ENCODE measurements around the gene KRT73.

Gene KRT73

GRCh38 chr12:52661668-52662067, 43.3 kb upstream of the KRT73 start:
- DNase-seq (ENCODE audit: extremely low read depth, low read depth) = no peak
- no peak for TF ChIP-seq CTCF (IDR thresholded peaks at IDR 0.05; ENCODE audit: low read depth, low read length)

GRCh38 chr12:52660934-52661499, 42.7 kb upstream of the KRT73 start:
- no peak for TF ChIP-seq CTCF (IDR thresholded peaks at IDR 0.05; ENCODE audit: low read depth, low read length)
- no peak for DNase-seq (ENCODE audit: extremely low read depth, low read depth)

GRCh38 chr12:52659951-52660350, 41.6 kb upstream of the KRT73 start:
- TF ChIP-seq CTCF (IDR thresholded peaks at IDR 0.05; ENCODE audit: low read depth, low read length) = no peak
- no peak for DNase-seq (ENCODE audit: extremely low read depth, low read depth)

- TF ChIP-seq CTCF (IDR thresholded peaks at IDR 0.05; ENCODE audit: low read depth, low read length) = no peak
- DNase-seq (ENCODE audit: extremely low read depth, low read depth) = no peak
Observed at GRCh38 chr12:52659395-52659794, 41.0 kb upstream of the KRT73 start.

GRCh38 chr12:52658196-52658595, 39.8 kb upstream of the KRT73 start:
- DNase-seq (ENCODE audit: extremely low read depth, low read depth) = no peak
- TF ChIP-seq CTCF (IDR thresholded peaks at IDR 0.05; ENCODE audit: low read depth, low read length) = no peak

GRCh38 chr12:52657250-52657902, 39.0 kb upstream of the KRT73 start:
- TF ChIP-seq CTCF (IDR thresholded peaks at IDR 0.05; ENCODE audit: low read depth, low read length) = no peak
- DNase-seq (ENCODE audit: extremely low read depth, low read depth) = no peak

GRCh38 chr12:52656616-52657015, 38.3 kb upstream of the KRT73 start:
- TF ChIP-seq CTCF (IDR thresholded peaks at IDR 0.05; ENCODE audit: low read depth, low read length) = no peak
- no peak for DNase-seq (ENCODE audit: extremely low read depth, low read depth)
